ENCODE measurements around the gene DNMT3B.

DNA sequence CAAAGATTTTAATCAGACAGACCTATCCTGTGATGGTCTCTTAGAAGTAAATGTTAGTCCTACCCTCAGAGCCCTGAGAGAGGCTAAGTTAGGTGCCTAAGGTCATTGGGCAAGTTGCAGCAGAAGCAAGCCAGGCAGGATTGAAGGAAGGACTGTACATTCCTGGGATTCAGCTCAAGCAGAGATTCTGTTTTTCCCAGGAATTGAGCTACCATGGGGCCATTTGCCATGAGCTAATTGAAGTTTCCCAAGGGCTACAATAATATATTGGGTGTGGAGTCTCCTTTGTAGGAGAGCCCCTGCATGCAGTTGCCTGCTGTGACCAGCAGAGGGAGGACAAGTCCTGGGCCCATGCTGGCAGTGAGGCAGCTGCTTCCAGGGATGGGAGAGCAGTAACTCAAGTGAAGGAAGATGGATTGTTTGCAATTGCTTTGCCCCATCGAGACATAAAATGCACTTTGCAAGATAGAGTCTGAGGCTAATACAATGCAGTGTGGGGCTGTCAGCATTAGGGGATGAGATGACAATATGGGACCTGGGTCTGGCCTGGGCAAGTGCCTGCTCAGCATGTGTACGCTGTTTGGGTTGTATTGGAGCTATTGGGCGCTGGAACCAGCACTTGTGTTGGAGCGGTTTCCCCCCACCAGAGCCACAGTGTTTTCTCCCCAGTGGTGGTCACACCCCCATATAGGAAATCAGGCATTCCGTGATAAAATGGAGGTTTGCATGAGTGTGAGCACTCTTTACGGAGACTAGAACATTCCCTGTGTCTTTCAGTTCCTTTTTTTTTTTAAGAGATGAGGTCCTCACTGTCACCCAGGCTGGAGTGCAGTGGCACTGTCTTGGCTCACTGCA lies 27.9 kb downstream of the DNMT3B start:
- TF ChIP-seq GATA3 (IDR thresholded peaks at IDR 0.05; ENCODE audit: low read depth, low read length) (no peak), GATA2 (IDR thresholded peaks at IDR 0.05; ENCODE audit: low read depth, low read length) (no peak)

Data from SH-SY5Y (cell line).